Hepatocyte (in vitro differentiated cells): ENCODE data around the gene CMTM5.

Experiments
- CTCF ChIP-seq: fragments of 200-600 bp; sonication (generic); IDR thresholded peaks from 2 replicates; pipeline ENCODE4 v1.5.1; 2016; ENCODE audit warnings: antibody characterized with exemption, mild to moderate bottlenecking; ENCODE audit not compliant: poor library complexity
- EZH2 ChIP-seq: fragments of 200-600 bp; sonication (generic); IDR thresholded peaks from 2 replicates; pipeline ENCODE4 v1.6.1; 2016; ENCODE audit warnings: antibody characterized with exemption, mild to moderate bottlenecking, borderline replicate concordance

- no peak for TF ChIP-seq CTCF
- TF ChIP-seq EZH2: no peak
Measured at GRCh38 chr14:23372509-23372908, 4.3 kb upstream of the CMTM5 start, which contains the start of gene IL25.
